SU-DHL-6 (cell line): ENCODE results near the gene ABHD15.

Experiments
- H2AFZ ChIP-seq: fragments of 200-600 bp; sonication (generic); 2 replicates; pipeline ENCODE4 v1.6.1; 2014; ENCODE audit warnings: low read depth, mild to moderate bottlenecking, moderate library complexity, mixed read lengths, antibody characterized with exemption, low read length; ENCODE audit not compliant: severe bottlenecking
- H3F3A ChIP-seq: fragments of 200-600 bp; shearing (Covaris generic); 2 replicates; pipeline ENCODE4 v1.6.0; 2016; ENCODE audit warnings: antibody characterized with exemption, mild to moderate bottlenecking; ENCODE audit not compliant: insufficient read depth
- H3K27ac ChIP-seq: fragments of 200-600 bp; sonication (generic); 2 replicates; pipeline ENCODE4 v1.5.1; 2016; ENCODE audit warnings: low read depth, mild to moderate bottlenecking, low read length, moderate library complexity, mixed read lengths
- H3K27me3 ChIP-seq: fragments of 200-600 bp; sonication (generic), shearing (Covaris generic); 2 replicates; pipeline ENCODE4 v1.6.0; 2014; ENCODE audit warnings: mild to moderate bottlenecking, low read length
- H3K36me3 ChIP-seq: fragments of 200-600 bp; sonication (generic); 2 replicates; pipeline ENCODE4 v1.6.1; 2014; ENCODE audit warnings: mild to moderate bottlenecking, low read length, mixed read lengths
- H3K4me2 ChIP-seq: fragments of 300-600, 200-600 bp; shearing (Covaris generic), sonication (generic); 2 replicates; pipeline ENCODE4 v1.6.0; 2014; ENCODE audit warnings: low read length, low read depth, mild to moderate bottlenecking; ENCODE audit not compliant: poor library complexity, severe bottlenecking
- H3K4me3 ChIP-seq: fragments of 200-600 bp; sonication (generic); 2 replicates; pipeline ENCODE4 v1.5.1; 2014; ENCODE audit warnings: antibody characterized with exemption, low read length, mild to moderate bottlenecking, mixed read lengths; ENCODE audit not compliant: insufficient read depth, poor library complexity, severe bottlenecking
- H3K79me2 ChIP-seq: fragments of 200-600 bp; sonication (generic); 2 replicates; pipeline ENCODE4 v1.6.1; 2014; ENCODE audit warnings: mild to moderate bottlenecking, low read length, moderate library complexity; ENCODE audit not compliant: insufficient read depth
- H3K9ac ChIP-seq: fragments of 200-600 bp; sonication (generic); 2 replicates; pipeline ENCODE4 v1.7.0; 2014; ENCODE audit warnings: mild to moderate bottlenecking, low read length
- H3K9me2 ChIP-seq: fragments of 200-600 bp; sonication (generic); replicated peaks from 2 replicates; pipeline ENCODE4 v1.6.1; 2014; ENCODE audit warnings: low read length; ENCODE audit not compliant: insufficient read depth
- H3K9me3 ChIP-seq: fragments of 200-600 bp; sonication (generic); 2 replicates; pipeline ENCODE4 v1.6.1; 2014; ENCODE audit warnings: low read length, mixed read lengths; ENCODE audit not compliant: insufficient read depth
- H4K20me1 ChIP-seq: fragments of 200-600 bp; sonication (generic); 2 replicates; pipeline ENCODE4 v1.6.1; 2014; ENCODE audit warnings: low read depth, mild to moderate bottlenecking, antibody characterized with exemption, low read length, moderate library complexity, mixed read lengths
- CTCF ChIP-seq: fragments of 200-600 bp; sonication (generic); IDR thresholded peaks from one replicate; pipeline ENCODE4 v1.5.1; 2017; ENCODE audit warnings: antibody characterized with exemption, mild to moderate bottlenecking, low read length, moderate library complexity; ENCODE audit not compliant: insufficient read depth, poor library complexity, severe bottlenecking
- EZH2phosphoT487 ChIP-seq: fragments of 200-600 bp; sonication (generic), shearing (Covaris generic); conservative IDR thresholded peaks from 2 replicates; pipeline ENCODE4 v1.6.1; 2018; ENCODE audit warnings: mild to moderate bottlenecking, antibody characterized with exemption, low read length, moderate library complexity, mixed read lengths

The ABHD15 gene

GRCh38 chr17:29577385-29578211, 10.8 kb upstream of the ABHD15 start:
- H3K27me3 ChIP-seq: no peaks in the 10 kb centered on the region
- TF ChIP-seq EZH2phosphoT487 (no peak), CTCF (no peak)
- no peaks in the 10 kb centered on the region for H3K36me3 ChIP-seq

GRCh38 chr17:29577001-29577370, 10.1 kb upstream of the ABHD15 start:
- Histone ChIP-seq H3K9me2 (no peaks in the 10 kb centered on the region), H3K4me3 (no peak overlapping the region), H3K9me3 (no peaks in the 10 kb centered on the region), H3K9ac (no peak overlapping the region), H3K79me2 (no peaks in the 10 kb centered on the region), H3K27ac (no peak overlapping the region), H3K4me2 (no peak overlapping the region), H4K20me1 (no peaks in the 10 kb centered on the region), H3K27me3 (no peaks in the 10 kb centered on the region), H3K36me3 (no peaks in the 10 kb centered on the region), H2AFZ (no peak overlapping the region), H3F3A (no peaks in the 10 kb centered on the region)
- TF ChIP-seq CTCF (no peak), EZH2phosphoT487 (no peak)

More at GRCh38 chr17:29577385-29578211, 10.8 kb upstream of the ABHD15 start:
- Histone ChIP-seq H2AFZ (no peak overlapping the region), H4K20me1 (no peaks in the 10 kb centered on the region), H3K27ac (no peak overlapping the region), H3K9me2 (no peaks in the 10 kb centered on the region), H3K9ac (no peak overlapping the region), H3K4me3 (no peak overlapping the region), H3K79me2 (no peaks in the 10 kb centered on the region), H3K4me2 (no peak overlapping the region), H3K9me3 (no peaks in the 10 kb centered on the region), H3F3A (no peaks in the 10 kb centered on the region)

GRCh38 chr17:29576214-29577000, 9.6 kb upstream of the ABHD15 start:
- Histone ChIP-seq H4K20me1 (no peaks in the 10 kb centered on the region), H3K36me3 (no peaks in the 10 kb centered on the region), H3K4me3 (no peak overlapping the region), H3K9me2 (no peaks in the 10 kb centered on the region), H3K27me3 (no peaks in the 10 kb centered on the region), H3K4me2 (no peak overlapping the region), H3K9me3 (no peaks in the 10 kb centered on the region), H2AFZ (no peak overlapping the region), H3K79me2 (no peaks in the 10 kb centered on the region), H3K27ac (no peak overlapping the region), H3F3A (no peaks in the 10 kb centered on the region), H3K9ac (no peak overlapping the region)
- TF ChIP-seq EZH2phosphoT487 (no peak), CTCF (no peak)
